T47D (cell line): ENCODE data around the gene SEC14L3.

Experiments used
- DNase-seq, 2 experiments: peaks; one replicate each; pipeline versions ENCODE4 v3.0.0 to v3.0.0-alpha.2; 2011 to 2012; ENCODE audit warnings: low read depth in 1 of 2, low spot score in 1 of 2
- JUND ChIP-seq: IDR thresholded peaks from 2 replicates; pipeline ENCODE4 v1.6.1; 2012; ENCODE audit warnings: low read depth
- in situ Hi-C: cut with HindIII; loops from 2 replicates; pipeline ENCODE4 v1.10.0; 2016; ENCODE audit warnings: low sequenced_read_pairs, low pct_unique_long_range_greater_than_20kb

Gene SEC14L3

GRCh38 chr22:30471616-30472318, at the start of gene SEC14L3:
TSS of gene SEC14L3 (minus strand) at chr22:30472017. CDS start at chr22:30471958, 59 bp downstream.
- DNase-seq, result no peak
- in situ Hi-C loops, result no loop called here
- no peak for TF ChIP-seq JUND

GRCh38 chr22:30519842-30520425, 48.1 kb upstream of the SEC14L3 start:
- TF ChIP-seq JUND, result no peak
- no peak for DNase-seq
- in situ Hi-C loops, result no loop called here

- in situ Hi-C loops, result no loop called here
- no peak for DNase-seq
- TF ChIP-seq JUND, result no peak
Observed at GRCh38 chr22:30516731-30517130, 44.9 kb upstream of the SEC14L3 start.

DNA sequence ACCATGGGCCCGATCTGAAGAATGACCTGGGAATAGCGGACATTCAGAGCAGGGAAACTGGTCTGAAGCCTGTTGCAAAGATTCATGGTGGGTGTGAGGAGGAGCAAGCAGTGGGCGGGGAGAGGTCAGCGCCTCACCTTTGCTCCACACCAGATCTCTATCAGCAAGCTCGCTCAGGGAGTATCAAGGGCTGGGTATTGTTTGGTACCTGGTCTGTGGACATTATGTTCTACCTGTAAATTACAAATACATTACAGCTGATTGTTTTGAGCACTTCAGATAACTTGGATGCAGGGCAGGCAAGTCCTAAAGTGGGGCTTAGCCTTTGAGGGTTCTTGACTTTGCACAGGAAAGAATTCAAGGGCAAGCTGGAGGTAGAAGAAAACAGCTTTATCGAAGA, 44.5 kb upstream of the SEC14L3 start:
- no peak for DNase-seq
- in situ Hi-C loops, result no loop called here
- no peak for TF ChIP-seq JUND

DNA sequence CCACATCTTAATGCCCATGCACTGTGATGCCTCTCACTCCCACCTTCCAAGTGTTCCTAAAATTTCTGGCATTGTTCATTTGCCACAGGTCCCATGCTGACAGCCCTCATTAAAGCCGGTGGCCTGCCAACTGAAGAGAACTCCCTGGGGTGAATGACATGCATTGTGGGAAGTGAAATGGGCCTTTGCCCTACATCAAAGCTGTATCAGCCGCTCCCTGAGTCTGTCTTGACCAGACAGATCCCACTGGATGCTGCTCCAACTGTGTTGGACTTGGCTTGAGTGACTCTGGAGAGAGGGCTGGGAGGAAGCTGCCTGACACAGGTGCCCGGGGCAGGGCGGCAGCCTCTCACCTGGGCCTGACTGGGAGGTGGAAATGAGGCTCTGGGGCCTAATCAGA, 42.4 kb upstream of the SEC14L3 start:
- TF ChIP-seq JUND, result no peak
- in situ Hi-C loops, result no loop called here
- DNase-seq, result no peak

DNA sequence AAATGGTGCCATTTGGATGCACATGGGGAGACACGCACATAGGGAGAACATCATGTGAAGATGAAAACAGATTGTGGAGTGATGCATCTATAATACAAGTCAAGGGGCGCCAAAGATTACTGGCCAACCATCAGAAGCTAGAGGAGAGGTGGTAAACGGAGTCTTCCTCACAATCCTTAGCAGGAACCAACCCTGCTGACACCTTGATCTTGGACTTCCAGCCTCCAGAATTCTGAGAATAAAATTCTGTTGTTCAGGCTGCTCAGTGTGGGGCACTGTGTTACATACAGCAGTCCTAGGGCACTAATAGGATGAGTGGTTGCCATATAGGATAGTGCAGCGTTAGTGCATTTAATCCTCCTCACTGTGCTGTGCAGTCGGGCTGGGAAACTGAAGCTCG, 41.6 kb upstream of the SEC14L3 start:
- in situ Hi-C loops, result no loop called here
- no peak for TF ChIP-seq JUND
- DNase-seq, result no peak

DNA sequence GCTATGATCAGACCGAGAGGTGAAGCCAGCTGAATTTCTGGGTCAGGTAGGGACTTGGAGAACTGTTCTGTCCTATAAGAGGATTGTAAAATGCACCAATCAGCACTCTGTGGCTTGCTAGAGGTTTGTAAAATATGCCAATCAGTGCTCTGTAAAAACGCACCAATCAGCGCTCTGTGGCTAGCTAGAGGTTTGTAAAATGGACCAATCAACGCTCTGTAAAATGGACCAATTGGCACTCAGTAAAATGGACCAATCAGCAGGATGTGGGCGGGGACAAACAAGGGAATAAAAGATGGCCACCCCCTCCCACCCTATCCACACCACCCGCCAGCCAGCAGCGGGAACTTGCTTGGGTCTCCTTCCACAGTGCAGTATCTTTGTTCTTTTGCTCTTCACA, 40.1 kb upstream of the SEC14L3 start:
- in situ Hi-C loops, result no loop called here
- no peak for TF ChIP-seq JUND
- DNase-seq, result no peak

DNA sequence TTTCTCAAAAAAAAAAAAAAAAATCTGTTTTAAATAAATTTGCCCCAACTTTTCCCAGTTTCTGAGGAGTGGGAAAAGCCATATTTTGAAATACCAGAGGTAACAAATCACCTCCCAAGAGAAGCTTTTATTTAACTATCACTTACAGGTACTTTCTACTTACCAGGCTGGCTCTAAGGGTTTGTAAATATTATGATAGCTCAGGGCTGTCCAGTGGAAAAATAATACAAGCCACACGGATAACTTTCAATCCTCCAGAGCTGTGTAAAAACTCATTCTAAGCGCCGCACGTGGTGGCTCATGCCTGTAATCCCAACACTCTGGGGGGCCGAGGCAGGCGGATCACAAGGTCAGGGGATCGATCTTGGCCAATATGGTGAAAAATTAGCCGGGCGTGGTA, 39.3 kb upstream of the SEC14L3 start:
- in situ Hi-C loops, result no loop called here

GRCh38 chr22:30508216-30508615, 36.4 kb upstream of the SEC14L3 start:
- in situ Hi-C loops, result no loop called here
- no peak for DNase-seq
- TF ChIP-seq JUND, result no peak

More for the DNA sequence above, 39.3 kb upstream of the SEC14L3 start:
- DNase-seq, result no peak
- no peak for TF ChIP-seq JUND

- DNase-seq, result no peak
- TF ChIP-seq JUND, result no peak
- in situ Hi-C loops, result no loop called here
Observed at GRCh38 chr22:30507670-30508069, 35.9 kb upstream of the SEC14L3 start.

- DNase-seq, result no peak
- in situ Hi-C loops, result no loop called here
- no peak for TF ChIP-seq JUND
Observed at GRCh38 chr22:30506507-30506968, 34.7 kb upstream of the SEC14L3 start.

DNA sequence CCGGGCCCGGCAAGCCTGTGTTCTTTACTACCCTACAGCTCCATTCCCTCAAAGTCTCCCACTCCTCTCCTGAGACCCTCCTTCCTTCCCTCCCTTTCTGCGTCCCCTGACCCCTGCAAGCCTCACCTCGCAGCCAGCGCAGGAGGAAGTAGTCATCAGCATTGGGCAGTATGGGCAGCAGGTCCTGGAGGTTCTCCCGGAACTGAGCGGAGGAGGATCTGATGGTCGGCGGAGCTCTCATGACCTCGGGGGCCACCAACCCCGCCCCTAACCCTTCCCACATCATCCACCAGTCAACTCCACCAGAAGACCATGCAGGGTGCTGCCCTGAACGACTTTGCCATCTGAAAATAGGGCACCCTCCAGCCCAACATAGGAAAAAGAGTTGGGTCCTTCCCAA, 31.7 kb upstream of the SEC14L3 start:
- no peak for DNase-seq
- in situ Hi-C loops, result no loop called here
- TF ChIP-seq JUND, result no peak

- no peak for DNase-seq
- TF ChIP-seq JUND, result no peak
- in situ Hi-C loops, result no loop called here
Observed at GRCh38 chr22:30502911-30503310, 31.1 kb upstream of the SEC14L3 start.
